ENCODE results near the gene KIRREL3.

DNA sequence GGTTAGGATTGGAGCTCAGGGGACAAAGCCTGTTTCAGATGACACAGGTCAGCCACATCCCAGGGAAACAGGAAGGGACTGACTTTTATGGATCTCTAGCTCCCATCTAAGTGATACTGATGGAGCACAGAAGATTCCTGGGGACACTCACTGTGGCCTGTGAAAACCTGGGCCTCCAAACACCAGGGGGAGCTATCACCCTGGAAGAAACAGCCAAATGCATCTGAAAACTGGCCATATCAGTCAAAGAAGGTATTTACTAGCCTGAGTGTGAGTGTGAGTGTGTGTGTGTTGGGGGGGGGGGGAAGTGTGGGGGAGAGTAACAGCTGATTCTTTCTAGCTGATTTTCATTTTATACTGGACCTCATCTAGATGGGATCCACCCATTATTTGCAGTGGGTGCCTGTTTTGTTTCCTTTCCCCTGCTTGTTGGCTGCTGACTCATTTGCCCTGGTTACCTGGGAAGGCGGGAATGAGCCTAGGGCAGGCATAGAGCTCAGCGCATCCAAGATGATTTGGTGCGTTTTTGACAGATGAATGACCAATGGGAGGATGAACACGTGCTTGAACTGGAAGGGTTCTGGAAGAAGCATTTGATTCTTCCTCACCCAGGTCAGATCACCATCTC is 284.0 kb downstream of the KIRREL3 start:
- TF ChIP-seq, protein P1, sequence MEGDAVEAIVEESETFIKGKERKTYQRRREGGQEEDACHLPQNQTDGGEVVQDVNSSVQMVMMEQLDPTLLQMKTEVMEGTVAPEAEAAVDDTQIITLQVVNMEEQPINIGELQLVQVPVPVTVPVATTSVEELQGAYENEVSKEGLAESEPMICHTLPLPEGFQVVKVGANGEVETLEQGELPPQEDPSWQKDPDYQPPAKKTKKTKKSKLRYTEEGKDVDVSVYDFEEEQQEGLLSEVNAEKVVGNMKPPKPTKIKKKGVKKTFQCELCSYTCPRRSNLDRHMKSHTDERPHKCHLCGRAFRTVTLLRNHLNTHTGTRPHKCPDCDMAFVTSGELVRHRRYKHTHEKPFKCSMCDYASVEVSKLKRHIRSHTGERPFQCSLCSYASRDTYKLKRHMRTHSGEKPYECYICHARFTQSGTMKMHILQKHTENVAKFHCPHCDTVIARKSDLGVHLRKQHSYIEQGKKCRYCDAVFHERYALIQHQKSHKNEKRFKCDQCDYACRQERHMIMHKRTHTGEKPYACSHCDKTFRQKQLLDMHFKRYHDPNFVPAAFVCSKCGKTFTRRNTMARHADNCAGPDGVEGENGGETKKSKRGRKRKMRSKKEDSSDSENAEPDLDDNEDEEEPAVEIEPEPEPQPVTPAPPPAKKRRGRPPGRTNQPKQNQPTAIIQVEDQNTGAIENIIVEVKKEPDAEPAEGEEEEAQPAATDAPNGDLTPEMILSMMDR (IDR thresholded peaks at IDR 0.05), result peak in 1 of 3 donors; percentile 35
- TF ChIP-seq POLR2A (IDR thresholded peaks at IDR 0.05), result no peak
- no peak for TF ChIP-seq POLR2AphosphoS5 (IDR thresholded peaks at IDR 0.05)
